D721Med (cell line): ENCODE results near the gene KCNJ10.

Experiments used
- DNase-seq: peaks from one replicate; pipeline ENCODE4 v3.0.0; 2011; ENCODE audit warnings: low spot score; ENCODE audit not compliant: insufficient read length
- FAIRE-seq: peaks from 2 replicates; lab custom pipeline; 2011; peaks lifted over from hg19 to GRCh38; lab: Jason Lieb, UNC
- TF ChIP-seq, protein P1 (sequence below): IDR thresholded peaks from 2 replicates; pipeline ENCODE4 v1.5.1; 2012; ENCODE audit warnings: mild to moderate bottlenecking, control low read depth; ENCODE audit not compliant: insufficient read depth; ENCODE audit errors: missing control alignments

Gene KCNJ10

DNA sequence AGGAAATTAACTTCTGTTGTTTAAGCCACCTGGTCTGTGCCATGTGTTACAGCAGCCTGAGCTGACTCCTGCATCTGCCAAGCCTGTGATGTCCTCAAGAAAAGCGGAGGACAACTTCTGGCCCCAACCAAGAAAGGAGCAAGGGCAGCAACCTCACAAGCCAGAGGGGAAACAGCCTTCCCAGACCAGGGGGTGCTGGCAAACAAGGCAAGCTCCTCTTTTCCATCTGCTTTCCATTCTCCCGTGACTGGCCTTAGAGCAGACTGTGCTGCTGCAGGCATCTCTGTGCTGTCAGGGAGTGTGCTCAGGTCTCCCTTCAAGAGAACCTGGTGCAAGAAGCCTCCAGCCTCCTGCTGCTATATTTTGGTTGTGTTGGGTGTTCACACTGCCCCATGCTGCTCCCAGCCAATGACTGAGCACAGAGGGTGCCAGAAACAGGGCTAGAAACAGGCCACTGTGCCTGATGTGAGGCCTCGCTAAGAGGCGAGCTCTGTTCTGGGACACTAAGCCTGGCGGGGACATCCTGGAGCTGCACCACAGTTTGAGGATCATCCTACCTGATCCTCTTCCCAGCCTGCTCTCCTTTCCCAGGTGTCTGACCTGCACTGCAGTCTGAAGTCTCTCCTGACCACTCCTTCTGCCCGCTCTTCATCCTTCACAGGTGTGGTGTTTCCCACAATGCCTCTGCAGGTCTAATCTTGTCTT lies 88.5 kb downstream of the KCNJ10 start:
- TF ChIP-seq, protein P1, sequence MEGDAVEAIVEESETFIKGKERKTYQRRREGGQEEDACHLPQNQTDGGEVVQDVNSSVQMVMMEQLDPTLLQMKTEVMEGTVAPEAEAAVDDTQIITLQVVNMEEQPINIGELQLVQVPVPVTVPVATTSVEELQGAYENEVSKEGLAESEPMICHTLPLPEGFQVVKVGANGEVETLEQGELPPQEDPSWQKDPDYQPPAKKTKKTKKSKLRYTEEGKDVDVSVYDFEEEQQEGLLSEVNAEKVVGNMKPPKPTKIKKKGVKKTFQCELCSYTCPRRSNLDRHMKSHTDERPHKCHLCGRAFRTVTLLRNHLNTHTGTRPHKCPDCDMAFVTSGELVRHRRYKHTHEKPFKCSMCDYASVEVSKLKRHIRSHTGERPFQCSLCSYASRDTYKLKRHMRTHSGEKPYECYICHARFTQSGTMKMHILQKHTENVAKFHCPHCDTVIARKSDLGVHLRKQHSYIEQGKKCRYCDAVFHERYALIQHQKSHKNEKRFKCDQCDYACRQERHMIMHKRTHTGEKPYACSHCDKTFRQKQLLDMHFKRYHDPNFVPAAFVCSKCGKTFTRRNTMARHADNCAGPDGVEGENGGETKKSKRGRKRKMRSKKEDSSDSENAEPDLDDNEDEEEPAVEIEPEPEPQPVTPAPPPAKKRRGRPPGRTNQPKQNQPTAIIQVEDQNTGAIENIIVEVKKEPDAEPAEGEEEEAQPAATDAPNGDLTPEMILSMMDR = no peak
- FAIRE-seq = no peak
- DNase-seq = no peak

DNA sequence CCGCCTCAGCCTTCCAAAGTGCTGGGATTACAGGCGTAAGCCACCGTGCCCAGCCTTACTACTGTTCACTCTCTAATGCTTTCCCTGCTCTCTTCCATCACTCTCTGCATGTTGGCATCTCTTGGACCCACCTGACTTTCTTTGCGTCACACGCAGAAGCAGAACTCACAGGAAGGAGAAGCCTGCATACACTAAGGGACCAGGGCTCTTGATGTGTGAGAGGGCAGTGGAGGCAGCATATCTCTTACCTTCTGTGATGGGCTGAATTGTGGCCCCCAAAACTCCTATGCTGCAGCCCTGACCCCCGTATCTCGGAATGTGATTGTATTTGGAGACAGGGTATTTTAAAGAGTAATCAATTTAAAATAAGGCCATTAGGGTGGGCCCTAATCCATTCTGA lies 89.2 kb downstream of the KCNJ10 start:
- no peak for FAIRE-seq
- no peak for DNase-seq

DNA sequence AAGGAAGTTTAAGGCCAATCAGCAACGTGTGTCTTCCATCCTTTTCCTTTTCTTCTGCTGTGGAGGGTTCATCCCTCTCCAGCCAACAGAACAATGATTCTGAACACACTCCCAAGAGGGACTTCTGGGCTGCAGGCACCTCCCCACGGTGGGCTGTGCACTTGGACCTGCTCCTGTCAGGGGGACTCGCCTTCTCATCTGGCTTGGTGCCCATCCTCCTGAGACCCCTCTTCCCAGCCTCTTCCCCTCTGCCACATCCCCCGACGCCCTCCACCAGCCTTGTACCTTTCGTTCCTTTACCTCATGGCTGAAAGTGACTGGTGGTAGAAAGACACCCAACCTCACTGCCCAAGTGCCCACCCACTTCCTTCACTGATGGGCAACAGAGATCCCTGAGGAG lies 89.9 kb downstream of the KCNJ10 start:
- TF ChIP-seq, protein P1 = no peak
- no peak for FAIRE-seq
- no peak for DNase-seq

More for the DNA sequence above, 89.2 kb downstream of the KCNJ10 start:
- TF ChIP-seq, protein P1 = no peak

DNA sequence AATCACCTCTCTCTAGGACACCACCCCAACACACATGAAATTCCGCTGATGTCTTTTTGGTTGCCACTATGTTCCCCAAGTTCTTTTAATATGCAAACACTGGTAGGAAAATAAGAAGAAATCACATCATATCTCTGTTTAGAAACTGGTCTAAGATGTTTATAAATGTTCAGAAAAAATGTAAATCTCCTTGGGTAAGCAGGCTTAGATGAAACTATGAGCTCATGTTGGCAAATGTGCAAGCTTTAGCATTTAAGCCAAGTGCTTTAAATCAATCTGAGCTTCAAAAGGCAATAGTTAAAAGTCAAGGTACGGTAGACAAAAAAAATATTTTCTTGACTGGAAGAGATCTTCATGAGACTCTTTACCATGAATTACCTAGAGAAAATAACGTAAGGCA lies 90.7 kb downstream of the KCNJ10 start:
- DNase-seq = no peak
- no peak for FAIRE-seq
- TF ChIP-seq, protein P1 = no peak

DNA sequence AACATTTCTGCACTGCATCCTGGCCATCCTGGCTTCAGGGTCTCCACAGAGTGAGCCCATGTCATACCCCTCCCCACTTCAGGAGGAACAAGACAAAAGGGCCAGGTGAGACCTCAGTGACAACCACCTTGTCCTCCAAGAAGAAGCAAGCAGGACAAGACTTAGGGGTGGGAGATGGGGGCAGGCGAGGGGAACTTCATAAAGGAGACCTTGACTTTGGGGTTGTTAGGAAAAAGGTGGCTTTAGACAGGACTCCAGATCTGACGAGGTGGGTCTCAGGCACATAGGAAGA lies 91.9 kb downstream of the KCNJ10 start:
- DNase-seq = no peak
- no peak for FAIRE-seq
- TF ChIP-seq, protein P1 = no peak

DNA sequence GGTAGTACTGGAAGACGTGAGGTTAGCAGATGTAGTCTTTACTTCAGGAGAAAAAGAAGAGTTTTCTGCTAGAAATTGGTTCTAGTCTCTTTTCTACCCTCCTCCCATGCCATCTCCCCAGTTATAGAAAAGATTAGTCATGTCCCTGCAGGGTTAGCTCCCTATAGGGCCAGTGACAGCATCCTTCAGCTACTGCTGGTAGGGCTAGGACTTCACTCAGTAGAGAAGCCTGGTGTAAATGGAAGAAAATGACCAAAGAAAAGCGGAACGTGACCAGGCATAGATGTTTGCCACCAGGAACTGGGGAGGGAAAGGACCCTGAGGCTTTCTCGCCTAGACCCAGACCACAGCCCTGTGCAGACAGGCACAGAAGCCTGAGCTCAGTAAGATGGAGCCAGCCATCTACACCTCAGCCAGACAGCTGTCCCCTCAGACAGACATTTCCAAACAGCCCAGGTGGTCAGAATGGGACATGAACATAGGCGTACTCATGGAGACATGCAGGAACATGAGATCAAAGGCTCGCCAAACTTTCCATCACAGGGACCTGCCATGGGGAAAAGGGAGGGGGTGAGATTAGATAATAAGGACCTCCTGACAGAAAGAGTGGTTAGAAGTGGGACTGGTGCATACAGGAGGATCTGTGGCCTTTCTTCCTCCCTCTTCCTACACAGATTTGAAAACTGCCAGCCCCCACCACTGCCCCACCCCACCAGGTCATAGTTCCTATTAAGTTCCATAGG lies 92.4 kb downstream of the KCNJ10 start:
- no peak for FAIRE-seq
- DNase-seq = no peak
- TF ChIP-seq, protein P1 = no peak
